NT2/D1 (cell line): Measurements from ENCODE around the gene WDR43.

Experiments used
- DNase-seq: peaks from one replicate; pipeline ENCODE4 v3.0.0-alpha.2; 2011; ENCODE audit warnings: low read depth, low spot score
- H3K27me3 ChIP-seq: 2 replicates; pipeline ENCODE4 v1.6.0; 2011; ENCODE audit warnings: mild to moderate bottlenecking; ENCODE audit not compliant: insufficient read length, insufficient read depth
- H3K36me3 ChIP-seq: 2 replicates; pipeline ENCODE4 v1.6.1; 2011; ENCODE audit warnings: mild to moderate bottlenecking, low read length, mixed read lengths; ENCODE audit not compliant: insufficient read depth, insufficient read length
- H3K4me1 ChIP-seq: 2 replicates; pipeline ENCODE4 v1.5.1; 2011; ENCODE audit not compliant: insufficient read depth, insufficient read length
- H3K4me3 ChIP-seq: 2 replicates; pipeline ENCODE4 v1.5.1; 2011; ENCODE audit warnings: low read depth; ENCODE audit not compliant: insufficient read length
- H3K9ac ChIP-seq: 2 replicates; pipeline ENCODE4 v1.6.0; 2011; ENCODE audit warnings: low read depth; ENCODE audit not compliant: insufficient read length
- H3K9me3 ChIP-seq: 2 replicates; pipeline ENCODE4 v1.5.1; 2011; ENCODE audit warnings: mild to moderate bottlenecking, low read length; ENCODE audit not compliant: insufficient read depth
- SUZ12 ChIP-seq: IDR thresholded peaks from 2 replicates; pipeline ENCODE4 v1.6.1; 2011; ENCODE audit not compliant: insufficient read length, insufficient read depth; ENCODE audit errors: extremely low read depth
- YY1 ChIP-seq: IDR thresholded peaks from 2 replicates; pipeline ENCODE4 v1.6.1; 2011; ENCODE audit not compliant: insufficient read length, insufficient read depth
- ZNF274 ChIP-seq: IDR thresholded peaks from 2 replicates; pipeline ENCODE4 v1.6.1; 2011; ENCODE audit warnings: mild to moderate bottlenecking, low read depth, low read length

WDR43 gene

GRCh38 chr2:28880193-28880592 lies 14.3 kb upstream of the WDR43 start:
- no peak for DNase-seq
- no peak for TF ChIP-seq YY1
- TF ChIP-seq ZNF274, result no peak
- no peak for TF ChIP-seq SUZ12
- peaks cover 16% of the 10 kb centered on the region for H3K27me3 ChIP-seq
- no peaks in the 10 kb centered on the region for H3K9me3 ChIP-seq
- H3K36me3 ChIP-seq, result no peaks in the 10 kb centered on the region
- H3K4me3 ChIP-seq, result no peak overlapping the region
- no peak overlapping the region for H3K9ac ChIP-seq
- no peaks in the 10 kb centered on the region for H3K4me1 ChIP-seq

- Histone ChIP-seq H3K27me3 (no peaks in the 10 kb centered on the region), H3K9me3 (no peaks in the 10 kb centered on the region), H3K4me3 (no peak overlapping the region), H3K36me3 (peaks cover 26% of the 10 kb centered on the region), H3K4me1 (no peaks in the 10 kb centered on the region), H3K9ac (no peak overlapping the region)
- TF ChIP-seq ZNF274 (no peak), SUZ12 (no peak), YY1 (no peak)
- no peak for DNase-seq
Observed at GRCh38 chr2:28893488-28893887, 979 bp upstream of the WDR43 start.

DNA sequence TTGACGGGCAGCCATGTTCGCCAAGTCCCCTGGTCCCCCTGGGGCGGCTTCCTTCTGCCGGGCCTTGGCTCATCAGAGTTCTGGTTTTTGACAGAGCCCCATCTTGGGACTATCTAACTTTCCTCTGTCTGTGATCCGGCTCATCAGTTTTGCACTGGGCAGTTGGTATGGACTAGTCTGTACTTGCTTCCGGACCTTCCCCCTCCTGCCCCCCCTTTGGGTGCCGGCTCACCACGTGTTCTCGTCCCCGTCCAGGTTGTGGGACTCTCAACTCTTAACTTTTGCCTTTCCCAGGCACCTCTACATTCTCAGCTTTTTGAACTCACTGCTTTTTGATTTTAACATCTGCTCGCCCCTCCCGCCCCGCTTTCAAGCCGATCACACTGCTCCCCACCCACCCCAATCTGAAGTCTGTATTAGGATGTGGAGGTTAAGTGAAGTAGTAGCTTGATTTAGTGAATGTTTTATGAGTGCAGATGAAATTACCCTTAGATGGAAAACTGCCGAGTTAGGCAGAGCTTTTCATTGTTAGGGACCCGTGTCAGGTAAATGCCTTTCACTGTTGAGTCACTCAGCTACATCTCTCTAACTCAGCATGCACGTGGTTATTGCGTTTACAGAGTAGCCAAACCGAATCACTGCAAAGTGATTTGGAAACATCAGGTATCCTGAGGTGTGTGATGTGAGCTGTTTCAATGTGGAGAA lies 874 bp downstream of the WDR43 start:
- no peaks in the 10 kb centered on the region for H3K9me3 ChIP-seq
- H3K4me1 ChIP-seq, result no peaks in the 10 kb centered on the region
- no peak for TF ChIP-seq YY1
- no peak for TF ChIP-seq ZNF274
- no peak for TF ChIP-seq SUZ12
- peak overlapping the region; percentile 98 for H3K9ac ChIP-seq
- DNase-seq, result no peak
- H3K36me3 ChIP-seq, result peaks cover 27% of the 10 kb centered on the region
- H3K27me3 ChIP-seq, result no peaks in the 10 kb centered on the region
- peak overlapping the region; percentile 99 for H3K4me3 ChIP-seq

- no peak for DNase-seq
- Histone ChIP-seq H3K9ac (no peak overlapping the region), H3K9me3 (no peaks in the 10 kb centered on the region), H3K4me1 (no peaks in the 10 kb centered on the region), H3K4me3 (peak overlapping the region; percentile 99), H3K36me3 (peaks cover 35% of the 10 kb centered on the region), H3K27me3 (no peaks in the 10 kb centered on the region)
- no peak for TF ChIP-seq YY1
- TF ChIP-seq ZNF274, result no peak
- no peak for TF ChIP-seq SUZ12
Observed at GRCh38 chr2:28896906-28897305, 2.4 kb downstream of the WDR43 start.

DNA sequence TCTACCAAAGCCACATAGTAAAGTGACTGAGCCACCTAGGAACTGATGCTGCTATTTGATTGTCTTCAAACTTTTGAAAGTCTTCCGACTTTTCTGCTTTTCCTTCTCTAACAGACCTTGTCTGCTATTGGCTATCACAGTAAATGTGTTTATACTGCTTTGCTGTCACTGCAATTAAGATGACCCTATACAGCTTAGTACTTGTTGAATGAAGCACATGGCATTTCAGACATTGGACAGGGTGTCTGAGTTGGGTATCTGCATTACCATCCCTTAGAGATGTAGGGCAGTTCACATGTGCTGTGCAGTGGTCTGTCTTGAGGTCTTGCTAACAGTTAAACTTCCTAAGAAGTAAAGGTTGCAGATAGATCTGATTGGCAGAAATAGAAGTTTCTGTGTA lies 3.6 kb downstream of the WDR43 start:
- no peaks in the 10 kb centered on the region for H3K9me3 ChIP-seq
- no peaks in the 10 kb centered on the region for H3K27me3 ChIP-seq
- peaks cover 47% of the 10 kb centered on the region for H3K36me3 ChIP-seq
- no peak overlapping the region for H3K4me3 ChIP-seq
- DNase-seq, result no peak
- no peak overlapping the region for H3K9ac ChIP-seq
- no peaks in the 10 kb centered on the region for H3K4me1 ChIP-seq
- TF ChIP-seq SUZ12, result no peak
- no peak for TF ChIP-seq ZNF274
- no peak for TF ChIP-seq YY1

DNA sequence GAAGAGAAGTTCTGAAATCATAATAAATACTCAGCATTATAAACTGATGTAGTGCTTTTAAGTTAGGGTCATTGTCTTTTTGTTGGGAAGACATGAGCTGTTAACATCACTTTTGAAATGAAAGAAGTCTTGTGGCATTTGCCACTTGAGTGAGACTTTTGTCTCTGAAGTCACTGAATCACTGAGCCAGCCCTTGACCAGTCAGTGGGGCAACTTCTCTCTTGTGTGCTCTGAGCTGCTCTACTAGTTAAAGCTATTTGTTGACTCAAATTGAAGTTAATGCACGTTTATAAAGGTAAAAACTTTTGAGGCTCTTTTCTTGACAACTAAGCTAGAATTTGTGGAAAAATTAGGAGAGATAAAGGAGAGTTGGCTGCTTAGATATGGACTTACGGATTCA lies 6.7 kb downstream of the WDR43 start:
- no peaks in the 10 kb centered on the region for H3K4me1 ChIP-seq
- no peaks in the 10 kb centered on the region for H3K27me3 ChIP-seq

DNA sequence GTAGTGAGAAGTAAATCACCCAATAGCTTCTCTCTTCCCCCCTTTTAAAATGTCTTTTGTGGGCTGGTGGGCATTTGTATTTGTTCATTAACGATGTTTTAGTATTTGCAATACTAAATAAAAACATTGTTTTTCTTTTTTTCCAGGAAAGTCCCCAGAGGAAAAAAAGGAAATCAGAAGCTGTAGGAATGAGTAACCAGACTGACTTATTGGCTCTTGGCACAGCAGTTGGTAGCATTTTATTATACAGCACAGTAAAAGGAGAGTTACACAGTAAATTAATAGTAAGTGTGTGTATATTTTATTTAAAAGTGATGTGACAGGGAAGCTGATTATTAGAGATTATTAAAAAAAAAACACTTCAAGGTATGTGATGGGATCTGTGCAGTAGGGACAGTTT lies 7.4 kb downstream of the WDR43 start:
- H3K9ac ChIP-seq, result no peak overlapping the region
- DNase-seq, result no peak
- H3K36me3 ChIP-seq, result peaks cover 61% of the 10 kb centered on the region
- H3K4me1 ChIP-seq, result no peaks in the 10 kb centered on the region
- TF ChIP-seq YY1 (no peak), ZNF274 (no peak), SUZ12 (no peak)
- no peaks in the 10 kb centered on the region for H3K27me3 ChIP-seq
- H3K9me3 ChIP-seq, result no peaks in the 10 kb centered on the region
- no peak overlapping the region for H3K4me3 ChIP-seq

More for the DNA sequence above, 6.7 kb downstream of the WDR43 start:
- Histone ChIP-seq H3K4me3 (no peak overlapping the region), H3K9me3 (no peaks in the 10 kb centered on the region), H3K36me3 (peaks cover 61% of the 10 kb centered on the region), H3K9ac (no peak overlapping the region)
- TF ChIP-seq SUZ12 (no peak), ZNF274 (no peak), YY1 (no peak)
- no peak for DNase-seq

- Histone ChIP-seq H3K4me1 (no peaks in the 10 kb centered on the region), H3K9ac (no peak overlapping the region), H3K9me3 (no peaks in the 10 kb centered on the region), H3K4me3 (no peak overlapping the region), H3K36me3 (peaks cover 67% of the 10 kb centered on the region), H3K27me3 (no peaks in the 10 kb centered on the region)
- TF ChIP-seq YY1 (no peak), SUZ12 (no peak), ZNF274 (no peak)
- no peak for DNase-seq
Observed at GRCh38 chr2:28902584-28902983, 8.1 kb downstream of the WDR43 start.
